Panc1 (cell line): Measurements from ENCODE around the gene SPIB. TPM values are rescaled to one million over a fixed set of nuclear protein-coding genes. Genes with fewer than 3 reads are reported as not detected.

Source experiments
- ATAC-seq: fragments of 200-7000 bp; cut with Tn5 transposase; 2 replicates; pipeline ENCODE4 v1.9.1; 2020; ENCODE audit warnings: mild to moderate bottlenecking, moderate library complexity
- BruUV-seq: library from RNA; stranded (reverse); fragments of 400-500 nt; replicated peaks from 2 replicates; lab custom pipeline; 2021; lab: Mats Ljungman, UMichigan
- CTCF ChIA-PET: fragments of 300-600 bp; sonication (Branson Sonifier 250); formaldehyde crosslinking; loops from one replicate; lab custom pipeline; 2022; ENCODE audit warnings: antibody characterized with exemption; lab: Charles Lee
- POLR2A ChIA-PET: fragments of 300-600 bp; sonication (Branson Sonifier 250); formaldehyde crosslinking; loops from one replicate; lab custom pipeline; 2022; ENCODE audit warnings: antibody characterized with exemption; lab: Charles Lee
- DNase-seq: peaks from one replicate; pipeline ENCODE4 v3.0.0-alpha.2; 2010; ENCODE audit warnings: low read depth, low spot score
- H3K27ac ChIP-seq: 2 replicates; pipeline ENCODE4 v1.5.1; 2011; ENCODE audit warnings: mild to moderate bottlenecking, low read length, inconsistent platforms
- H3K27me3 ChIP-seq: fragments of 200-500 bp; sonication (Bioruptor generic); 2 replicates; pipeline ENCODE4 v1.6.0; 2014; ENCODE audit warnings: low read length, inconsistent platforms; ENCODE audit not compliant: control insufficient read depth, insufficient read depth
- H3K36me3 ChIP-seq: fragments of 200-500 bp; sonication (Bioruptor generic); 2 replicates; pipeline ENCODE4 v1.5.1; 2014; ENCODE audit warnings: inconsistent platforms, mild to moderate bottlenecking, low read length, moderate library complexity; ENCODE audit not compliant: control insufficient read depth, insufficient read depth
- H3K4me1 ChIP-seq: 2 replicates; pipeline ENCODE4 v1.5.1; 2011; ENCODE audit warnings: inconsistent platforms, mild to moderate bottlenecking, low read length, moderate library complexity; ENCODE audit not compliant: control insufficient read depth, insufficient read depth
- H3K4me3 ChIP-seq, 2 experiments: 2 replicates each; pipeline ENCODE4 v1.5.1; 2011 to 2012; ENCODE audit warnings: low read depth in 2 of 2, low read length in 2 of 2, mild to moderate bottlenecking in 2 of 2, inconsistent platforms in 1 of 2, moderate library complexity in 1 of 2
- H3K9me3 ChIP-seq: fragments of 200-500 bp; sonication (Bioruptor generic); 2 replicates; pipeline ENCODE4 v1.5.1; 2014; ENCODE audit warnings: low read depth, mild to moderate bottlenecking, inconsistent platforms, low read length, moderate library complexity; ENCODE audit not compliant: control insufficient read depth, insufficient read depth
- CTCF ChIP-seq: fragments of 450-650 bp; IDR thresholded peaks from 2 replicates; pipeline ENCODE4 v1.5.1; 2017; ENCODE audit warnings: mild to moderate bottlenecking
- POLR2AphosphoS5 ChIP-seq: IDR thresholded peaks from 2 replicates; pipeline ENCODE4 v1.6.1; 2012; ENCODE audit warnings: mild to moderate bottlenecking, low read depth, low read length, moderate library complexity
- REST ChIP-seq, 2 experiments: IDR thresholded peaks; 2 replicates each; pipeline ENCODE4 v1.6.1; 2011 to 2012; ENCODE audit warnings: low read depth in 2 of 2, control low read depth in 1 of 2, low read length in 1 of 2, mild to moderate bottlenecking in 1 of 2, moderate library complexity in 1 of 2; ENCODE audit not compliant: insufficient read depth in 1 of 2
- SIN3A ChIP-seq: IDR thresholded peaks from 2 replicates; pipeline ENCODE4 v1.6.1; 2012; ENCODE audit warnings: low read depth, mild to moderate bottlenecking, low read length, moderate library complexity, borderline replicate concordance; ENCODE audit not compliant: insufficient read depth
- TCF7L2 ChIP-seq: IDR thresholded peaks from 2 replicates; pipeline ENCODE4 v1.6.1; 2011; ENCODE audit warnings: mild to moderate bottlenecking, low read depth, low read length, inconsistent platforms
- in situ Hi-C: cut with HindIII; loops from 2 replicates; pipeline ENCODE4 v1.10.0; 2016; ENCODE audit warnings: low sequenced_read_pairs, low pct_unique_long_range_greater_than_20kb
- intact Hi-C: fragments of 100-400 bp; cut with micrococcal nuclease; formaldehyde crosslinking; loops from one replicate; pipeline ENCODE4 v1.10.0; 2022; ENCODE audit not compliant: unreplicated experiment
- total RNA-seq: library from RNA; stranded (reverse); gene quantifications from one replicate; pipeline ENCODE4 v1.2.1, GENCODE V29; 2021; ENCODE audit not compliant: unreplicated experiment

The SPIB gene
- total RNA-seq, 1 experiment from 2014 or later: not detected

GRCh38 chr19:50427997-50428425, 9.3 kb downstream of the SPIB start:
- intact Hi-C loops: no loop called here
- CTCF ChIA-PET: interaction anchor here (0.6 kb wide), 1 partner anchor 60 kb away, joined by 11 read pairs; no protein-coding TSS in a partner anchor

GRCh38 chr19:50428772-50429463, 10.2 kb downstream of the SPIB start:
- DNase-seq: no peak
- no peaks in the 10 kb centered on the region for H3K36me3 ChIP-seq
- ATAC-seq: no peak
- H3K27me3 ChIP-seq: no peaks in the 10 kb centered on the region
- ChIA-PET CTCF (no interaction called here), POLR2A (interaction anchor here (0.5 kb wide), 1 partner anchor 27 kb away, joined by 3 read pairs; no protein-coding TSS in a partner anchor)
- in situ Hi-C loops: no loop called here
- no peak overlapping the region for H3K27ac ChIP-seq
- no peaks in the 10 kb centered on the region for H3K4me1 ChIP-seq
- no peak for TF ChIP-seq REST (IDR thresholded peaks at IDR 0.05; ENCODE audit: insufficient read depth in 1 of 2, low read depth in 2 of 2, low read length in 1 of 2)
- no peak for TF ChIP-seq SIN3A
- TF ChIP-seq CTCF: no peak
- no peak for TF ChIP-seq TCF7L2
- no peak for TF ChIP-seq POLR2AphosphoS5
- no peaks in the 10 kb centered on the region for H3K9me3 ChIP-seq
- no TSS peak for BruUV-seq
- intact Hi-C loops: no loop called here
- H3K4me3 ChIP-seq: no peak overlapping the region

More at GRCh38 chr19:50427997-50428425, 9.3 kb downstream of the SPIB start:
- Histone ChIP-seq H3K27me3 (no peaks in the 10 kb centered on the region), H3K4me3 (peak overlapping the region; percentile 21 to 36), H3K27ac (no peak overlapping the region), H3K4me1 (no peaks in the 10 kb centered on the region), H3K9me3 (no peaks in the 10 kb centered on the region), H3K36me3 (no peaks in the 10 kb centered on the region)
- TF ChIP-seq POLR2AphosphoS5: no peak
- no peak for TF ChIP-seq REST (IDR thresholded peaks at IDR 0.05; ENCODE audit: insufficient read depth in 1 of 2, low read depth in 2 of 2, low read length in 1 of 2)
- TF ChIP-seq CTCF: no peak
- no peak for TF ChIP-seq SIN3A
- TF ChIP-seq TCF7L2: no peak
- no TSS peak for BruUV-seq
- in situ Hi-C loops: no loop called here
- no peak for DNase-seq
- ATAC-seq: peak; percentile 71
- POLR2A ChIA-PET: interaction anchor here (0.5 kb wide), 1 partner anchor 26 kb away, joined by 3 read pairs; no protein-coding TSS in a partner anchor
